Lung (tissue), 16 donors: ENCODE results near the gene HK3. TPM values are rescaled to one million over a fixed set of nuclear protein-coding genes. Genes with fewer than 3 reads are reported as not detected.

Experiments used
- ATAC-seq: fragments of 200-7000 bp; cut with Tn5 transposase; one replicate; pipeline ENCODE4 v1.9.1; 2020; ENCODE audit warnings: moderate number of reproducible peaks; ENCODE audit not compliant: insufficient read depth, low FRiP score
- DNase-seq, 3 donors: peaks; one replicate each; pipeline ENCODE4 v3.0.0-alpha.2; 2013 to 2017
- H3K27ac ChIP-seq, 2 donors: one replicate each; pipeline ENCODE4 v1.5.1; 2013; ENCODE audit warnings: mild to moderate bottlenecking in 2 of 2, moderate library complexity in 2 of 2, control low read depth in 1 of 2, inconsistent platforms in 1 of 2, low read depth in 1 of 2, low read length in 1 of 2
- H3K27me3 ChIP-seq, 3 donors: one replicate each; pipeline ENCODE4 v1.5.1; 2013; ENCODE audit warnings: low read length in 2 of 3; ENCODE audit not compliant: control insufficient read depth in 3 of 3, insufficient read depth in 3 of 3
- H3K36me3 ChIP-seq, 4 donors: one replicate each; pipeline ENCODE4 v1.5.1; 2013; ENCODE audit warnings: low read length in 4 of 4, mild to moderate bottlenecking in 1 of 4, moderate library complexity in 1 of 4; ENCODE audit not compliant: control insufficient read depth in 4 of 4, insufficient read depth in 4 of 4
- H3K4me1 ChIP-seq, 5 donors: one replicate each; pipeline ENCODE4 v1.5.1; 2013; ENCODE audit warnings: low read length in 5 of 5, mild to moderate bottlenecking in 2 of 5, moderate library complexity in 1 of 5; ENCODE audit not compliant: control insufficient read depth in 5 of 5, insufficient read depth in 5 of 5
- H3K4me3 ChIP-seq: one replicate; pipeline ENCODE4 v1.5.1; 2013; ENCODE audit warnings: mild to moderate bottlenecking, control low read depth, moderate library complexity
- H3K9ac ChIP-seq, 2 donors: one replicate each; pipeline ENCODE4 v1.5.1; 2013; ENCODE audit warnings: low read length in 2 of 2, control low read depth in 1 of 2; ENCODE audit not compliant: insufficient read depth in 1 of 2
- H3K9me3 ChIP-seq, 4 donors: one replicate each; pipeline ENCODE4 v1.5.1; 2013; ENCODE audit warnings: low read length in 3 of 4, mild to moderate bottlenecking in 1 of 4, moderate library complexity in 1 of 4; ENCODE audit not compliant: control insufficient read depth in 4 of 4, insufficient read depth in 3 of 4
- WGBS, 2 donors: extraction: QIAGEN DNeasy Blood & Tissue Kit; methylation state at CpG; one replicate each; pipeline ENCODE4 v1.1.7; 2013; 5-methylcytosine and 5-hydroxymethylcytosine counted together
- long read RNA-seq, 5 donors: transcript quantifications; one replicate each; lab custom pipeline, GENCODE V29; 2026
- polyA plus RNA-seq, 2 donors: library from polyadenylated mRNA; stranded (reverse); fragments of 200-250 nt; gene quantifications; one replicate each; pipeline ENCODE4 v1.2.1, GENCODE V29; 2013
- total RNA-seq, 2 donors: library from RNA; depleted of rRNA in 1 of 2; stranded (reverse); fragments of >200 nt in 1 of 2; gene quantifications; one replicate each; pipeline ENCODE4 v1.2.1, GENCODE V29; 2014 to 2021
- TF ChIP-seq, protein P1 (sequence below): IDR thresholded peaks from 2 replicates; pipeline ENCODE4 v1.5.1; 2012; ENCODE audit warnings: mild to moderate bottlenecking; ENCODE audit errors: control extremely low read depth, extremely low read depth
- donor health status: control.
- donor health status: control.
- donor health status: Bipolar disorder and iron deficiency.
- donor health status: healthy.
- donor health status: DM: yes; HTN: yes; CAD: no.

The HK3 gene, protein sequence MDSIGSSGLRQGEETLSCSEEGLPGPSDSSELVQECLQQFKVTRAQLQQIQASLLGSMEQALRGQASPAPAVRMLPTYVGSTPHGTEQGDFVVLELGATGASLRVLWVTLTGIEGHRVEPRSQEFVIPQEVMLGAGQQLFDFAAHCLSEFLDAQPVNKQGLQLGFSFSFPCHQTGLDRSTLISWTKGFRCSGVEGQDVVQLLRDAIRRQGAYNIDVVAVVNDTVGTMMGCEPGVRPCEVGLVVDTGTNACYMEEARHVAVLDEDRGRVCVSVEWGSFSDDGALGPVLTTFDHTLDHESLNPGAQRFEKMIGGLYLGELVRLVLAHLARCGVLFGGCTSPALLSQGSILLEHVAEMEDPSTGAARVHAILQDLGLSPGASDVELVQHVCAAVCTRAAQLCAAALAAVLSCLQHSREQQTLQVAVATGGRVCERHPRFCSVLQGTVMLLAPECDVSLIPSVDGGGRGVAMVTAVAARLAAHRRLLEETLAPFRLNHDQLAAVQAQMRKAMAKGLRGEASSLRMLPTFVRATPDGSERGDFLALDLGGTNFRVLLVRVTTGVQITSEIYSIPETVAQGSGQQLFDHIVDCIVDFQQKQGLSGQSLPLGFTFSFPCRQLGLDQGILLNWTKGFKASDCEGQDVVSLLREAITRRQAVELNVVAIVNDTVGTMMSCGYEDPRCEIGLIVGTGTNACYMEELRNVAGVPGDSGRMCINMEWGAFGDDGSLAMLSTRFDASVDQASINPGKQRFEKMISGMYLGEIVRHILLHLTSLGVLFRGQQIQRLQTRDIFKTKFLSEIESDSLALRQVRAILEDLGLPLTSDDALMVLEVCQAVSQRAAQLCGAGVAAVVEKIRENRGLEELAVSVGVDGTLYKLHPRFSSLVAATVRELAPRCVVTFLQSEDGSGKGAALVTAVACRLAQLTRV
- 100 to 1,000 TPM in 1 of 2 donors, 1 to 10 TPM in 1; 9.2 to 111 TPM for total RNA-seq
- 100 to 1,000 TPM in 1 of 2 donors, 10 to 100 TPM in 1; 56.1 to 260 TPM for polyA plus RNA-seq
- long read RNA-seq, donor 1, result 0 reads
- long read RNA-seq, donor 2, result 0 reads
- long read RNA-seq, donor 3, result 0 reads
- long read RNA-seq, donor 4, result 0 reads
- long read RNA-seq, donor 5, result 0 reads

DNA sequence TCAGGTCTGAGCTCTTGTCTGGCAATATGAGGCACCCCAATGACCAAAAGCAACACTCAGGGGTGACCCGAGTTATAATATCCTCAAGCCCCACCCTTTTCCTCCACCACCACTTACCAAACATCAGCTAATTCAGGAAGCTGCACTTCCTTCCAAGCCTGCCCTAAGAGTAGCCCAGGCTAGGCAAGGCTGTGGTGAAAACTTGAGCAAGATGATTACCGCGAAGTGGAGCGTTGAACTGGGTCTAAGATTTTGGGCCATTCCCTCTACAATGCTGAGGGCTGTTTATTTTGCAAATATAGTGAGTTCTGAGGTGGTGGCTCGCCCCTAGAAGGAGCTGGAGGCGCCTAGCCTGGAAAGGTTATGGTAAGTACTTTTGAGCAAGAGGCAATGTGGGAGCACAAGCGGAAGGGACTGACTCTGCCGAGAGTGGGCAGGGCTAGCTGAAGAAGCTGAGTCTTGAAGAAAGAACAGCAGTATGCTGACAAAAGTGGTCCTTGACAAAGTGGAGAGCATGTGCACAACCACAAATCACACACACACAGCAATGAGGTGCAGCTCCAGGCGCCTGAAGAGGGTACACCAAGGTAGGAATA is at the start of gene HK3:
TSS of gene HK3 (minus strand) at position 51 of the 596 bp plus-strand sequence. CDS start 3,187 bp downstream, outside the sequence.
- H3K27ac ChIP-seq, result peak within 1 kb of the TSS in 1 of 2 donors; percentile 44
- peaks cover 0 to 16% (median 0%) of the 10 kb centered on the region in 5 donors for H3K4me1 ChIP-seq
- peaks cover 0 to 3% (median 0%) of the 10 kb centered on the region in 3 donors for H3K27me3 ChIP-seq
- no peaks in the 10 kb centered on the region for H3K9me3 ChIP-seq
- H3K9ac ChIP-seq, result no peak within 1 kb of the TSS
- TF ChIP-seq, protein P1, sequence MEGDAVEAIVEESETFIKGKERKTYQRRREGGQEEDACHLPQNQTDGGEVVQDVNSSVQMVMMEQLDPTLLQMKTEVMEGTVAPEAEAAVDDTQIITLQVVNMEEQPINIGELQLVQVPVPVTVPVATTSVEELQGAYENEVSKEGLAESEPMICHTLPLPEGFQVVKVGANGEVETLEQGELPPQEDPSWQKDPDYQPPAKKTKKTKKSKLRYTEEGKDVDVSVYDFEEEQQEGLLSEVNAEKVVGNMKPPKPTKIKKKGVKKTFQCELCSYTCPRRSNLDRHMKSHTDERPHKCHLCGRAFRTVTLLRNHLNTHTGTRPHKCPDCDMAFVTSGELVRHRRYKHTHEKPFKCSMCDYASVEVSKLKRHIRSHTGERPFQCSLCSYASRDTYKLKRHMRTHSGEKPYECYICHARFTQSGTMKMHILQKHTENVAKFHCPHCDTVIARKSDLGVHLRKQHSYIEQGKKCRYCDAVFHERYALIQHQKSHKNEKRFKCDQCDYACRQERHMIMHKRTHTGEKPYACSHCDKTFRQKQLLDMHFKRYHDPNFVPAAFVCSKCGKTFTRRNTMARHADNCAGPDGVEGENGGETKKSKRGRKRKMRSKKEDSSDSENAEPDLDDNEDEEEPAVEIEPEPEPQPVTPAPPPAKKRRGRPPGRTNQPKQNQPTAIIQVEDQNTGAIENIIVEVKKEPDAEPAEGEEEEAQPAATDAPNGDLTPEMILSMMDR, result no peak
- 16 to 26% methylated on average over 9 of the region's 9 CpGs for WGBS, 2 donors
- DNase-seq (peak in 1 of 3 donors; percentile 50), ATAC-seq (peak; percentile 55)
- peaks cover 4 to 12% (median 10%) of the 10 kb centered on the region in 4 donors for H3K36me3 ChIP-seq
- H3K4me3 ChIP-seq, result no peak within 1 kb of the TSS

DNA sequence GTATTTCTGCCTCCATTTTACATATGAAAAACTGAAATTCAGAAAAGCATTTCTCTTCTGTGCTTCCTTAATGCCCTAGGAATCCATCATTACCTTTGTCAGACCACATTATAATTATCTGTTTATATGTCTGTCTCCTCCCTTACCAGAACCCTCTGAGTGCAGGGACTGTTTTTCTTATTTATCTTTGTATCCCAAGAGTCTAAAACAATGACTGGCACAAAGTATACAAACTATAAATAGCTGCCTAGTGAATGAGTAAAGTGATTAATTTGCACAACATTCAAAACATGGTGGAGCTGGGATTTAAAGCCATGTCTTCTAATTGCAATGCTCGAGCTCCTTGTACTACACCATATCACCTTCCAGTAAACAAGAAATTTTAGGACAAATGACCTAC is 49.3 kb upstream of the HK3 start:
- WGBS, 2 donors, result 70 to 81% methylated on average over 1 of the region's 1 CpG
- H3K36me3 ChIP-seq, result peaks cover 8 to 29% (median 12%) of the 10 kb centered on the region in 4 donors
- TF ChIP-seq, protein P1, result no peak

DNA sequence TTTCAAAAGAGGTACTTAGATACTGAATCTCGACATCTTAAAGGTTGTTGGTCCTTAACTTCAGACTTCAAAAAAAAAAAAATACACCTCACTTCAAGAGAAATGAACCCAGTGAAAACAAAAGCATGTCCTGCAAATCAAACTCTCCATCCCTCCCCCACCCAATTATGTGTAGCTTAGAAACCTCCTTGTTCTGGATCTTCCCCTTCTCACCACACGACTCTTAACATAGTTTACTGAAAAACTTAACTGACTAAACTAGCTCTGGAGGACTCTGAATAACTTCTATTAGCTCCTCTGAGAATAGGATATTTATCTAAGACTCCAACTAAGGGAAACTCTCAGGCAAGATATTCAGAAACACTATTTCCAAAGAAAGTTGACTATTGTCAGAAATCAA is 48.7 kb upstream of the HK3 start:
- Histone ChIP-seq H3K4me1 (peaks cover 0 to 9% (median 0%) of the 10 kb centered on the region in 5 donors), H3K9me3 (no peaks in the 10 kb centered on the region), H3K36me3 (peaks cover 8 to 34% (median 15%) of the 10 kb centered on the region in 4 donors), H3K27ac (no peak overlapping the region), H3K9ac (no peak overlapping the region), H3K4me3 (no peak overlapping the region), H3K27me3 (no peaks in the 10 kb centered on the region)
- no peak for ATAC-seq
- no peak for DNase-seq
- TF ChIP-seq, protein P1, result no peak
- 75 to 83% methylated on average over 2 of the region's 2 CpGs for WGBS, 2 donors

More for the DNA sequence above, 49.3 kb upstream of the HK3 start:
- H3K9me3 ChIP-seq, result no peaks in the 10 kb centered on the region
- H3K27me3 ChIP-seq, result no peaks in the 10 kb centered on the region
- H3K27ac ChIP-seq, result no peak overlapping the region
- ATAC-seq, result no peak
- H3K4me1 ChIP-seq, result peaks cover 0 to 9% (median 0%) of the 10 kb centered on the region in 5 donors
- DNase-seq, result peak in 1 of 3 donors; percentile 4
- no peak overlapping the region for H3K9ac ChIP-seq
- no peak overlapping the region for H3K4me3 ChIP-seq
